ENCODE results near the gene SMYD3.

Gene SMYD3

DNA sequence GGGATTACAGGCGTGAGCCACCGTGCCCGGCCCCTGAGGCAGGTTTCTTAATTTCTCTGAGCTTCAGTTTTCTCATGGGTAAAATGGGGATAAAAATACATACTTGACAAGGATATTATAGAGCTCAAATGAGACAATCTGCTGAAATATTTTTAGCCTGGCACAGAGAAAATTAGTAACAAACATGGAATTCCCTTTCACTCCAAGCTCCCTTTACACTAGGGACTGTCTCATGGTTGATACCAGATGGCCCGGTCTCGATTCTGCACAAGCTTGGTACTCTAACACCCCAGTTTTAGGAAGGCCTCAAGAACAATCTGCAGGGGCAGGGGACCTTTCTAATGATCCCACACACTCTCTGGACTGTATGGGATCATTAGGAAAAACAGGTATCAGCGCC, 671.7 kb downstream of the SMYD3 start:
- H3K4me3 ChIP-seq (ENCODE audit: low read depth in 1 of 5, low read length in 5 of 5): no peak overlapping the region
- H3K4me1 ChIP-seq (ENCODE audit: control insufficient read depth in 5 of 5, insufficient read depth in 5 of 5, low read length in 5 of 5): no peaks in the 10 kb centered on the region
- no peaks in the 10 kb centered on the region for H3K9me3 ChIP-seq (ENCODE audit: control insufficient read depth in 5 of 5, low read length in 5 of 5)
- no peak overlapping the region for H3K27ac ChIP-seq (ENCODE audit: low read depth, low read length)
- peaks cover 0 to 3% (median 0%) of the 10 kb centered on the region in 5 donors for H3K36me3 ChIP-seq (ENCODE audit: control insufficient read depth in 5 of 5, insufficient read depth in 5 of 5, low read length in 5 of 5)
- H3K9ac ChIP-seq (ENCODE audit: low read length in 5 of 5): no peak overlapping the region
- no peaks in the 10 kb centered on the region for H3K27me3 ChIP-seq (ENCODE audit: control insufficient read depth in 5 of 5, insufficient read depth in 4 of 5, low read length in 5 of 5)

DNA sequence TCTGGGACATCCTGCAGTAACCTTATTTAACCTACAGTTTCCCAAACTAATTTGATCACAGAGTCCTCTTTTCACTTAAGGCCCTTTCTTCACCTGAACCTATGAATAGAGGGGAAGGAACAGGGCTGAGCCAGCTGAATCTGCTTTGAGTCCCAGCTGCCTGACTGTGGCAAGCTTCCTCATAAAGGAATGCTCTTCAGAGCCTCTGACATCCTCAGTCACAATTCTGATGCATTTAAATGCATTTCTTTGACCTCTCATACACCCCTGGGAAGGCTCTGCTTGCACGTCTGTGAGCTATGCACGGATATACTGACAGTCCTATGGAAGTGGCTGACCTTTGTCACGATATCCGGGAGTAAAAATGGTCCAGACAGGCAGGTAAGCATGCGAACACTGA, 673.1 kb downstream of the SMYD3 start:
- no peaks in the 10 kb centered on the region for H3K9me3 ChIP-seq (ENCODE audit: control insufficient read depth in 5 of 5, low read length in 5 of 5)
- no peaks in the 10 kb centered on the region for H3K4me1 ChIP-seq (ENCODE audit: control insufficient read depth in 5 of 5, insufficient read depth in 5 of 5, low read length in 5 of 5)
- H3K4me3 ChIP-seq (ENCODE audit: low read depth in 1 of 5, low read length in 5 of 5): no peak overlapping the region
- peaks cover 0 to 3% (median 0%) of the 10 kb centered on the region in 5 donors for H3K36me3 ChIP-seq (ENCODE audit: control insufficient read depth in 5 of 5, insufficient read depth in 5 of 5, low read length in 5 of 5)
- H3K27me3 ChIP-seq (ENCODE audit: control insufficient read depth in 5 of 5, insufficient read depth in 4 of 5, low read length in 5 of 5): no peaks in the 10 kb centered on the region
- H3K9ac ChIP-seq (ENCODE audit: low read length in 5 of 5): no peak overlapping the region
- H3K27ac ChIP-seq (ENCODE audit: low read depth, low read length): no peak overlapping the region

DNA sequence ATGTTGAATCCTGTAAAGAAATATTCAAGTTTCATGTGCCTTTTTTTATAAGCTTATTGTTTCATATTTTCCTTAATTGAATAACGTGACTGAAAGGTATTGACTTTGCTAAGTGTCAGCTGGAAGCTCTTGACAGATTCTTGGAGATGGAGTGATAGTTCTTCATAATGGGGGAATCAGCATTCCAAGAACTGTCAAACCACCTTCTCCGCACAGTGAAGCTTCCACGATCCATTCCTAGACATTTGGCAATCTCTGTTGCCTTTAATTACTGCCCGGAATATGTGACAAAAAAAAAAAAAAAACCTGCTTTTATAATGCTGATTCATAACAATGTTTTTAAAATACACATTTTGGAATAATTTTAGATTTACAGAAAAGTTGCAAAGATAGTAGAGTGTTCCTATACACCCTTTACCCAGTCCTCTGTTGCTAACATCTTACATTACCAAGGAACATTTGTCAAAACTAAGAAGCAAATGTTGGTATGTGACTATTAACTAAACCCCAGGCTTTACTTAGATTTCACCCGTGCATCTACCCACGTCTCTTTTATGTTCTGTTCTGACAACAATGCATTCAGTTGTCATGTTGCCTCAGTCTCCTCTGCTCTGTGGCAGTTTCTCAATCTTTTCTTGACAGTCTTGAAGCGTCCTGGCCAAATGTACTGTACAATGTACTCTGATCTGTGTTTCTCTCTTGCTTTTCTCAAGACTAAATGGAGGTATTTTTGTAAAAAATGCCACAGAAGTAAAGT, 674.1 kb downstream of the SMYD3 start:
- Histone ChIP-seq H3K9me3 (ENCODE audit: control insufficient read depth in 5 of 5, low read length in 5 of 5) (no peaks in the 10 kb centered on the region), H3K36me3 (ENCODE audit: control insufficient read depth in 5 of 5, insufficient read depth in 5 of 5, low read length in 5 of 5) (peaks cover 0 to 3% (median 0%) of the 10 kb centered on the region in 5 donors), H3K4me1 (ENCODE audit: control insufficient read depth in 5 of 5, insufficient read depth in 5 of 5, low read length in 5 of 5) (no peaks in the 10 kb centered on the region), H3K27ac (ENCODE audit: low read depth, low read length) (no peak overlapping the region), H3K27me3 (ENCODE audit: control insufficient read depth in 5 of 5, insufficient read depth in 4 of 5, low read length in 5 of 5) (no peaks in the 10 kb centered on the region), H3K9ac (ENCODE audit: low read length in 5 of 5) (no peak overlapping the region), H3K4me3 (ENCODE audit: low read depth in 1 of 5, low read length in 5 of 5) (no peak overlapping the region)

DNA sequence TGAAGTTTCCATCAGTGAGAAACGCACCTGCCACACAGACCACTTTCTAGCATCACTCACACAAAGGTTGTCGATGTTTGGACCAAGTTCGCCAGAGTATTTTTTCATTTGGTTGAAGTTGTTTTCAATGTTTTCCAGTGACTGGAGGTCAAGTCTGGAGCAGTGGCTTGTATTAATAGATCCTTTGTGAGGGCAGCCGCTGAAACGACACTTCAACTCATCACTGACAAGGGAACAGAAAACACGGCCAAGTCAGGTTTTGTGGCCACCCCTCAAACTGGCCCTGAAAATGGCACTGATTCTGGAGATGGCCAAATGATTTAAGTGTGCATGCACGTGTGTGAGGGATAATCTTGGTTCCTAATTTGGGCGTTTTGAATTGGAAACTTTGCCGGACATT, 675.6 kb downstream of the SMYD3 start:
- Histone ChIP-seq H3K9me3 (ENCODE audit: control insufficient read depth in 5 of 5, low read length in 5 of 5) (no peaks in the 10 kb centered on the region), H3K4me3 (ENCODE audit: low read depth in 1 of 5, low read length in 5 of 5) (no peak overlapping the region), H3K4me1 (ENCODE audit: control insufficient read depth in 5 of 5, insufficient read depth in 5 of 5, low read length in 5 of 5) (no peaks in the 10 kb centered on the region), H3K9ac (ENCODE audit: low read length in 5 of 5) (no peak overlapping the region), H3K36me3 (ENCODE audit: control insufficient read depth in 5 of 5, insufficient read depth in 5 of 5, low read length in 5 of 5) (peaks cover 0 to 2% (median 0%) of the 10 kb centered on the region in 5 donors), H3K27ac (ENCODE audit: low read depth, low read length) (no peak overlapping the region), H3K27me3 (ENCODE audit: control insufficient read depth in 5 of 5, insufficient read depth in 4 of 5, low read length in 5 of 5) (no peaks in the 10 kb centered on the region)

DNA sequence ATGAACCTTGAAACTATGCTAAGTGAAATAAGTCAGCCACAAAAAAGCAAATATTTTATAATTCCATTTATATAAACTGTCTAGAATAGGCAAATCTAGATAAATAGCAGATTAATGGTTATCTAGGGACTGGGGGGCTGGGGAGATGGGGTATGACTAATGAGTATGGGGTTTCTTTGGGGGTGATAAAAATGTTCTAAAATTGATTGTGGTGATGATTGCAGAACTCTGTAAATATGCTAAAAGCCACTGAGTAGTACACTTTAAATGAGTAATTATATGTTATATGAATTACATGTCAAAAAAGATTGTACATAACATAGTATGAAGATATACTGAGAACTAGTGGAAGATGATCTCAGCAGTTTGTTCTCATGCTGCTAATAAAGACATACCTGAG, 677.3 kb downstream of the SMYD3 start:
- no peaks in the 10 kb centered on the region for H3K27me3 ChIP-seq (ENCODE audit: control insufficient read depth in 5 of 5, insufficient read depth in 4 of 5, low read length in 5 of 5)
- H3K27ac ChIP-seq (ENCODE audit: low read depth, low read length): no peak overlapping the region
- H3K9ac ChIP-seq (ENCODE audit: low read length in 5 of 5): no peak overlapping the region
- H3K4me1 ChIP-seq (ENCODE audit: control insufficient read depth in 5 of 5, insufficient read depth in 5 of 5, low read length in 5 of 5): no peaks in the 10 kb centered on the region
- no peaks in the 10 kb centered on the region for H3K36me3 ChIP-seq (ENCODE audit: control insufficient read depth in 5 of 5, insufficient read depth in 5 of 5, low read length in 5 of 5)
- no peak overlapping the region for H3K4me3 ChIP-seq (ENCODE audit: low read depth in 1 of 5, low read length in 5 of 5)
- H3K9me3 ChIP-seq (ENCODE audit: control insufficient read depth in 5 of 5, low read length in 5 of 5): no peaks in the 10 kb centered on the region

DNA sequence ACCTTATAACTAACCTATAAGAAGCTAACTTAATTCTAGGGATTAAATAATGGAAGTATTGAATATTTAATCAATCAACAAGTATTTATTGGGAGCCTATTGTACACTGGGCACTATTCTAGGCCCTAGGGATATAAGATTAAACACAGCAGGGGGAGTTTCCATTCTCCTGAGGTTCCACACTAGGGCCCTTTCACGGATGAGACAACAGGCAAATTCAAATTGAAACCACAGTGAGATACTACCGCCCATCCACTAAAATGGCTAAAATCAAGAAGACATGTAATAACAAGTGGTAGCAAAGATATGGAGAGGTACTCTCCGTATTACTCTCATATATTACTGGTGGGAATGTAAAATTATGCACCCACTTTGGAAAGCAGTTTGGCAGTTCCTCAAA, 677.9 kb downstream of the SMYD3 start:
- H3K27ac ChIP-seq (ENCODE audit: low read depth, low read length): no peak overlapping the region
- H3K9me3 ChIP-seq (ENCODE audit: control insufficient read depth in 5 of 5, low read length in 5 of 5): no peaks in the 10 kb centered on the region
- H3K36me3 ChIP-seq (ENCODE audit: control insufficient read depth in 5 of 5, insufficient read depth in 5 of 5, low read length in 5 of 5): no peaks in the 10 kb centered on the region
- no peak overlapping the region for H3K4me3 ChIP-seq (ENCODE audit: low read depth in 1 of 5, low read length in 5 of 5)
- H3K9ac ChIP-seq (ENCODE audit: low read length in 5 of 5): no peak overlapping the region
- H3K4me1 ChIP-seq (ENCODE audit: control insufficient read depth in 5 of 5, insufficient read depth in 5 of 5, low read length in 5 of 5): no peaks in the 10 kb centered on the region
- no peaks in the 10 kb centered on the region for H3K27me3 ChIP-seq (ENCODE audit: control insufficient read depth in 5 of 5, insufficient read depth in 4 of 5, low read length in 5 of 5)

DNA sequence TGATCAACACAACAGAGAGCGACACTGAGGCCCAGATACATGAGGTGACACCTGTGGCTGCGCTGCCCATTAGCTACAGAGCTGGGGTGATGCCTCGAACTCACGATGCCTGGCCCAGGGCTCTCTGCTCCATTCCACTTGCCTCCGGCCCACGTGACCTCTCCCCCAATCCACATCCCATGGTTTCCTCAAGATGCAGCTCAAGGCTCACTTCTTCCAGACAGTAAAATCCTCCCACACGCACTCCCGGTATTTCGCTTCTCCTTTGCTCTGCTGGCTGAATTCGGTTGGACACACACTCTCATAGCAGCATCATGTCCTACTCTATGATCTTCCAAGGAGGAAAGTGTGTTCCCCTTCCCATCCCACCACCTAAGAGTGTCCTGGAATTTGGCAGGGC, 679.8 kb downstream of the SMYD3 start:
- Histone ChIP-seq H3K9me3 (ENCODE audit: control insufficient read depth in 5 of 5, low read length in 5 of 5) (peaks cover 0 to 4% (median 0%) of the 10 kb centered on the region in 5 donors), H3K4me1 (ENCODE audit: control insufficient read depth in 5 of 5, insufficient read depth in 5 of 5, low read length in 5 of 5) (no peaks in the 10 kb centered on the region), H3K27me3 (ENCODE audit: control insufficient read depth in 5 of 5, insufficient read depth in 4 of 5, low read length in 5 of 5) (no peaks in the 10 kb centered on the region), H3K36me3 (ENCODE audit: control insufficient read depth in 5 of 5, insufficient read depth in 5 of 5, low read length in 5 of 5) (no peaks in the 10 kb centered on the region), H3K27ac (ENCODE audit: low read depth, low read length) (no peak overlapping the region), H3K4me3 (ENCODE audit: low read depth in 1 of 5, low read length in 5 of 5) (no peak overlapping the region), H3K9ac (ENCODE audit: low read length in 5 of 5) (no peak overlapping the region)

DNA sequence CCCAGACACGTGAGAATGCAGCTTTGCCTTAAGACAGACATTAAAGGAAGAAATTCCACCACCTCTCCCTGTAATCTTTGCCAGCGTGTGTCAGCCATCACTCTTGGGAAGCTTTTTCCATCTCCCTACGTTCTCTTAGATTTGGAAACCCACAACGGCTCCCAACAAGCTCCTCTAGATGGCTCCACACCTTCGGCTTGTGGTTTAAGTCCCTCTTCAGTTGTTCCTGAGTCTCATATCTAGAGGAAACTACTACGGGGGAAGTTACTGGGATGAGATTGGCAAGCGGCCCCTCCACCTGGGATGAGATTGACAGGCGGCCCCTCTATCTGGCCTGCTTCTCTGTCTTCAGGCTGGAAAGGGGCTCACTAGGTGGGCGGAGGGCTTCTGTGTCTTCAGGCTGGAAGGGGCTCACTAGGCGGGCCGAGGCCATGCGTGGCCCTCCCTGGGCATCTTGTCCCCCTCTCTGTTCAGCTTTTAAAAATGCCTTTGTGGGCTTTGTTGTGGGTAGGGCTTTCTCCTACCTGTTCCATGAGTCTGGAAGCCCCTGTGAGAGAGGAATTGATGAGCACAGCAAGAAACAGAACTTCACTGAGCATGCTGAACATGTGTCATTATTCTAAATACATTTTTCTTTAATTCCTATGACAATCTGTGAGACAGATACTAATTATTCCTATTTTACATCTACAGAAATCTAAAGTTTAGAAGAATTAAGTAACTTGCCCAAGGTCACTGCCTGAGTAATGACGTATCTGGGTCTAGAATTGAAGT, 681.8 kb downstream of the SMYD3 start:
- Histone ChIP-seq H3K4me1 (ENCODE audit: control insufficient read depth in 5 of 5, insufficient read depth in 5 of 5, low read length in 5 of 5) (no peaks in the 10 kb centered on the region), H3K27me3 (ENCODE audit: control insufficient read depth in 5 of 5, insufficient read depth in 4 of 5, low read length in 5 of 5) (no peaks in the 10 kb centered on the region), H3K4me3 (ENCODE audit: low read depth in 1 of 5, low read length in 5 of 5) (no peak overlapping the region), H3K9me3 (ENCODE audit: control insufficient read depth in 5 of 5, low read length in 5 of 5) (peaks cover 0 to 4% (median 0%) of the 10 kb centered on the region in 5 donors), H3K9ac (ENCODE audit: low read length in 5 of 5) (no peak overlapping the region), H3K36me3 (ENCODE audit: control insufficient read depth in 5 of 5, insufficient read depth in 5 of 5, low read length in 5 of 5) (no peaks in the 10 kb centered on the region), H3K27ac (ENCODE audit: low read depth, low read length) (no peak overlapping the region)

DNA sequence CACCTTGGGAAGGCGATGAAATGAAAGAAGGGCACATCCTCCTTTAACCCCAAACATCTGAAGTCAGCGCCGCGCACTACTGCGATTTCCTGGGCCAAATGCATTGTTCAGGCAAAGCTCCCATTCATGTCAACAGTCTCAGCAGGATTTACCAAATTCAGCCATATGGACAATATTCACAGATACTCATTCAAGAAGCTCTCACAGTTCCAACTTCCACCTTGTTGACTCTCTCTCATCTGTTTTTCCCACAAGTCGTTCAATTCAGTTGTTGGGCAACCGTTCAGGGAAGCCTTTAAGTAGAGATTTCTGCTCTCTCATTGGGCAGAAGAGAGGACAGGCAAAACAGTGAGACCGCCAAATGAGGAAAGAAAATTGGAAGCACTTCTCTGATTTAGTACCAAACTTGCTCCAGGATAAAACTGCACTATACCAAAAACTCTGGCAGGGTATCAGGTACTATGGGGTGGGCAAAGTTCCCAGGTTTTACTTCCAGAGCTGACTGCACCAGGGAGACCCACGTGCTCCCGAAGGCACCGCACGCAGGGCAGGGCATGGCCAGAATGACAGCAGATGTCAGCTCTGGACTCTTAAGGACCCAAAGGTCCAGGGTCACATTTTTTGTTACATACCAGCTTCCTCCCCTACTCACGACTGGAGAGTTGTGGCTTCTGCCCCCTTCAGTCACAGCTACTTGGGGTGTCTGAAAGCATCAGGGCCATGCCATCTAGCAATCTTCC, 683.5 kb downstream of the SMYD3 start:
- Histone ChIP-seq H3K9ac (ENCODE audit: low read length in 5 of 5) (no peak overlapping the region), H3K9me3 (ENCODE audit: control insufficient read depth in 5 of 5, low read length in 5 of 5) (peaks cover 0 to 4% (median 0%) of the 10 kb centered on the region in 5 donors), H3K4me1 (ENCODE audit: control insufficient read depth in 5 of 5, insufficient read depth in 5 of 5, low read length in 5 of 5) (no peaks in the 10 kb centered on the region), H3K27ac (ENCODE audit: low read depth, low read length) (no peak overlapping the region), H3K27me3 (ENCODE audit: control insufficient read depth in 5 of 5, insufficient read depth in 4 of 5, low read length in 5 of 5) (no peaks in the 10 kb centered on the region), H3K36me3 (ENCODE audit: control insufficient read depth in 5 of 5, insufficient read depth in 5 of 5, low read length in 5 of 5) (no peaks in the 10 kb centered on the region), H3K4me3 (ENCODE audit: low read depth in 1 of 5, low read length in 5 of 5) (no peak overlapping the region)

DNA sequence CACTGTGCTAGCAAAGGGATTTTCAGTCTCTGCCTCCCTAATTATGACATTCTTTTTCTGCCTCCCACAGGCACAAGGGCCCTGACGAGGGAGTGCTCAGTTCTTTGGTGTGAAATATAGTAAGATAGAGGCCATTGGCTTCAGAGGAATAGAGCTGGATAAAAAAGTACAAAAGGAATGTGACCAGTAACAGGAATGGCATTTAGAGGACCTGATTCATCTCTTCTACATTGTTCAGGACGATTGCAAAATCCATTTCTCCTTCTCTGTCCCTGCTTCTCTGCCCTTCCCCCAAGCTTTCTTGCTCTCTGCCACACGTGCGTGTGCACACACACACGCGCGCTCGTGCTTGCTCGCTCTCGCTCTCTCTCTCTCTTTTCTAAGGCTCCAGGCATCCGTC, 684.1 kb downstream of the SMYD3 start:
- no peak overlapping the region for H3K9ac ChIP-seq (ENCODE audit: low read length in 5 of 5)
- no peaks in the 10 kb centered on the region for H3K27me3 ChIP-seq (ENCODE audit: control insufficient read depth in 5 of 5, insufficient read depth in 4 of 5, low read length in 5 of 5)
- no peak overlapping the region for H3K4me3 ChIP-seq (ENCODE audit: low read depth in 1 of 5, low read length in 5 of 5)
- H3K4me1 ChIP-seq (ENCODE audit: control insufficient read depth in 5 of 5, insufficient read depth in 5 of 5, low read length in 5 of 5): no peaks in the 10 kb centered on the region
- peaks cover 0 to 4% (median 0%) of the 10 kb centered on the region in 5 donors for H3K9me3 ChIP-seq (ENCODE audit: control insufficient read depth in 5 of 5, low read length in 5 of 5)
- H3K36me3 ChIP-seq (ENCODE audit: control insufficient read depth in 5 of 5, insufficient read depth in 5 of 5, low read length in 5 of 5): no peaks in the 10 kb centered on the region
- H3K27ac ChIP-seq (ENCODE audit: low read depth, low read length): no peak overlapping the region
